GM12878 (cell line): ENCODE results near the gene FOXO1. TPM values are rescaled to one million over a fixed set of nuclear protein-coding genes. Genes with fewer than 3 reads are reported as not detected.

ENCODE experiments used
- ATAC-seq: fragments of 200-7000 bp; cut with Tn5 transposase; 3 replicates; pipeline ENCODE4 v1.9.1; 2020; ENCODE audit warnings: mild to moderate bottlenecking, moderate library complexity
- BruUV-seq: library from RNA; stranded (reverse); fragments of 400-500 nt; replicated peaks from 2 replicates; lab custom pipeline; 2021; lab: Mats Ljungman, UMichigan
- CTCF ChIA-PET: fragments of 300-600 bp; sonication (Branson Sonifier 250); formaldehyde crosslinking; extraction: SDS; loops from one replicate; lab custom pipeline; 2021; ENCODE audit warnings: inconsistent platforms; lab: Yijun Ruan, JAX
- POLR2A ChIA-PET: fragments of 350-600 bp; formaldehyde crosslinking; extraction: SDS; loops from one replicate; lab custom pipeline; 2021; ENCODE audit warnings: inconsistent platforms; lab: Charles Lee
- RAD21 ChIA-PET: fragments of 300-600 bp; sonication (Branson Sonifier 250); formaldehyde crosslinking; loops from one replicate; lab custom pipeline; 2023; ENCODE audit warnings: antibody characterized with exemption; ENCODE audit not compliant: unreplicated experiment; lab: Charles Lee
- SMC1A ChIA-PET: fragments of 300-600 bp; sonication (Branson Sonifier 250); formaldehyde crosslinking; loops from one replicate; lab custom pipeline; 2023; ENCODE audit not compliant: unreplicated experiment, uncharacterized antibody; lab: Charles Lee
- DNase-seq: peaks from one replicate; pipeline ENCODE4 v3.0.0-alpha.2; 2011; ENCODE audit warnings: low read depth, low spot score
- FAIRE-seq: peaks from 3 replicates; lab custom pipeline; 2011; peaks lifted over from hg19 to GRCh38; lab: Jason Lieb, UNC
- H2AFZ ChIP-seq: 2 replicates; pipeline ENCODE4 v1.6.0; 2011; ENCODE audit warnings: low read depth, low read length, control low read depth; ENCODE audit not compliant: control insufficient read depth
- H3K27ac ChIP-seq: 2 replicates; pipeline ENCODE4 v1.5.1; 2011; ENCODE audit warnings: control low read depth; ENCODE audit not compliant: control insufficient read depth, insufficient read depth
- H3K27me3 ChIP-seq, 2 experiments: replicated peaks in 1 of 2; 2 replicates each; pipeline versions ENCODE4 v1.6.0 to v1.6.1; 2011; ENCODE audit warnings: low read length in 1 of 2; ENCODE audit not compliant: control insufficient read depth in 2 of 2, insufficient read depth in 2 of 2
- H3K36me3 ChIP-seq, 2 experiments: 2 replicates each; pipeline ENCODE4 v1.5.1; 2011; ENCODE audit warnings: low read length in 1 of 2; ENCODE audit not compliant: control insufficient read depth in 2 of 2, insufficient read depth in 2 of 2
- H3K4me1 ChIP-seq: 2 replicates; pipeline ENCODE4 v1.6.1; 2011; ENCODE audit warnings: mild to moderate bottlenecking, low read length, moderate library complexity, mixed read lengths; ENCODE audit not compliant: control insufficient read depth, insufficient read depth
- H3K4me2 ChIP-seq: 2 replicates; pipeline ENCODE4 v1.6.0; 2011; ENCODE audit warnings: control low read depth; ENCODE audit not compliant: control insufficient read depth, insufficient read depth
- H3K4me3 ChIP-seq: fragments of 200-600 bp; sonication (generic); 2 replicates; pipeline ENCODE4 v1.5.1; 2016
- H3K79me2 ChIP-seq: 2 replicates; pipeline ENCODE4 v1.6.0; 2011; ENCODE audit warnings: low read length; ENCODE audit not compliant: control insufficient read depth, insufficient read depth
- H3K9ac ChIP-seq: 2 replicates; pipeline ENCODE4 v1.8.0; 2011; ENCODE audit warnings: low read length, control low read depth, mixed read lengths; ENCODE audit not compliant: control insufficient read depth, insufficient read depth
- H3K9me3 ChIP-seq: replicated peaks from 3 replicates; pipeline ENCODE4 v1.5.1; 2011; ENCODE audit warnings: mild to moderate bottlenecking, low read length; ENCODE audit not compliant: control insufficient read depth, insufficient read depth
- H4K20me1 ChIP-seq: 2 replicates; pipeline ENCODE4 v1.6.0; 2011; ENCODE audit not compliant: control insufficient read depth, insufficient read depth
- CTCF ChIP-seq, 3 experiments: IDR thresholded peaks in 2 of 3; conservative IDR thresholded peaks in 1 of 3; 2 replicates each; pipeline ENCODE4 v1.5.1; 2011; ENCODE audit warnings: low read depth in 3 of 3, low read length in 3 of 3, mild to moderate bottlenecking in 3 of 3, control low read depth in 2 of 3, moderate library complexity in 2 of 3, inconsistent platforms in 1 of 3, mixed read lengths in 1 of 3; ENCODE audit not compliant: control insufficient read depth in 2 of 3, insufficient read depth in 1 of 3; ENCODE audit errors: extremely low read depth in 1 of 3
- SIX5 ChIP-seq: IDR thresholded peaks from 2 replicates; pipeline ENCODE4 v1.6.1; 2011; ENCODE audit warnings: mild to moderate bottlenecking, low read depth, low read length, moderate library complexity; ENCODE audit not compliant: severe bottlenecking
- SRF ChIP-seq, 2 experiments: IDR thresholded peaks; 2 replicates each; pipeline ENCODE4 v1.6.1; 2011; ENCODE audit warnings: low read depth in 2 of 2, low read length in 2 of 2, mild to moderate bottlenecking in 1 of 2, moderate library complexity in 1 of 2
- ZZZ3 ChIP-seq: IDR thresholded peaks from 2 replicates; pipeline ENCODE4 v1.6.1; 2011; ENCODE audit warnings: low read depth; ENCODE audit not compliant: control insufficient read depth, insufficient read length
- WGBS: methylation state at CpG from one replicate; pipeline ENCODE4 v1.1.6; 2016; ENCODE audit warnings: low lambda C conversion rate; ENCODE audit not compliant: insufficient replicate concordance, insufficient coverage; ENCODE audit errors: missing lambda C conversion rate; 5-methylcytosine and 5-hydroxymethylcytosine counted together
- in situ Hi-C: fragments of 300-500 bp; cut with MboI; formaldehyde crosslinking; loops from 9 replicates; pipeline ENCODE4 v1.14.3; 2018; ENCODE audit warnings: mixed read lengths
- intact Hi-C: fragments of 100-400 bp; cut with micrococcal nuclease; formaldehyde crosslinking; loops from one replicate; pipeline ENCODE4 v1.14.2; 2022; ENCODE audit not compliant: unreplicated experiment
- polyA plus RNA-seq, 11 experiments: library from polyadenylated mRNA; depleted of rRNA in 4 of 11; unstranded in 6 of 11; stranded (reverse) in 5 of 11; fragments of >200 nt; fragmentation: Nextera tagmentation in 4 of 11; fragmentation: Illumina TruSeq in 1 of 11; extraction: Ambion mirVana in 4 of 11; extraction: Trizol in 1 of 11; gene quantifications; 1 replicate in 1 of 11; 2 replicates in 10 of 11; pipeline versions ENCODE4 v1.2.1 to v1.2.3, GENCODE V29; 2011 to 2016; ENCODE audit warnings: inconsistent platforms in 2 of 11, missing spikeins in 2 of 11, low read depth in 1 of 11
- total RNA-seq, 4 experiments: library from RNA; depleted of rRNA in 3 of 4; stranded (reverse); fragments of >200 nt in 3 of 4; fragmentation: Illumina TruSeq in 1 of 4; extraction: Trizol in 1 of 4; gene quantifications; 2 replicates each; pipeline versions ENCODE4 v1.2.1 to v1.2.3, GENCODE V29; 2013 to 2021
- TF ChIP-seq, protein P1 (sequence below): IDR thresholded peaks from 2 replicates; pipeline ENCODE4 v1.6.1; 2011; ENCODE audit warnings: borderline replicate concordance, low read depth, mild to moderate bottlenecking, moderate library complexity, low read length; ENCODE audit not compliant: insufficient read depth, poor library complexity, severe bottlenecking

FOXO1 gene
- total and polyA plus RNA-seq, 10 of the 15 experiments (the other 5 are each of a cell fraction or from before 2014, with no cell fraction given), result 0.58 to 8.3 (median 0.88) TPM

DNA sequence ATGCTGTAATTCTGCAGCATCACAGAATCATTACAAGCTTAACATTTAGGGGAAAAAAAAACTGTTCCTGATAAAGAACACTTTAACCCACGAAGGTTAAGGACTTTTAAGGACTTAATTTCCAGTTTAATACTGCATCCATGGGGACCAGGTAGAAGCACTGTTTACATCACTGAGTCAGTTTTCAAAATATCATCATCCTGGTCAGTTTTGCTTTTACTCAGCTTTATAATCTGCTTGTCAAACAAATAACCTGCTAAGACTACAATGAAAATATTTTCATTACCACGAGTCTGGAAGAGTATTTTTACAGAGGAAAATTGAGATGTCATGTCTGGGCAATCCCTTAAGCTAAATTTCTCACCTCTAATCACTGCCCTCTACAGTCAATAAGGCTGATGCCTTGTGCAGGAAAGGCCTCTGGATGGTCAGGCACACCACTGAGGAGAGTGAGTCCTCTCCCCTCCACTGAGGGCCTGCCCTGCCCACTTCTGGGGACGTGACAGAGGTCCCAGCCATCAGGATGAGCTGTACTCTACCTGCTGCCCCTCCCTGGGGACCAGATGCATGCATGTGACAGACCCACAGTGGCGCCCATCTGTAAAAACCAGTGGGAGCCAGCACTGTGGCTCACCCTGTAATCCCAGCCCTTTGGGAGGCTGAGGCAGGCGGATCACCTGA lies 31.0 kb downstream of the FOXO1 start:
- Histone ChIP-seq H3K36me3 (peaks cover 0 to 2% of the 10 kb centered on the region in 2 experiments; a peak in 1 of 4 replicates), H3K4me3 (no peak overlapping the region), H2AFZ (no peak overlapping the region)
- ATAC-seq (peak; percentile 57), DNase-seq (no peak)
- in situ Hi-C loops, result no loop called here
- TF ChIP-seq, protein P1, sequence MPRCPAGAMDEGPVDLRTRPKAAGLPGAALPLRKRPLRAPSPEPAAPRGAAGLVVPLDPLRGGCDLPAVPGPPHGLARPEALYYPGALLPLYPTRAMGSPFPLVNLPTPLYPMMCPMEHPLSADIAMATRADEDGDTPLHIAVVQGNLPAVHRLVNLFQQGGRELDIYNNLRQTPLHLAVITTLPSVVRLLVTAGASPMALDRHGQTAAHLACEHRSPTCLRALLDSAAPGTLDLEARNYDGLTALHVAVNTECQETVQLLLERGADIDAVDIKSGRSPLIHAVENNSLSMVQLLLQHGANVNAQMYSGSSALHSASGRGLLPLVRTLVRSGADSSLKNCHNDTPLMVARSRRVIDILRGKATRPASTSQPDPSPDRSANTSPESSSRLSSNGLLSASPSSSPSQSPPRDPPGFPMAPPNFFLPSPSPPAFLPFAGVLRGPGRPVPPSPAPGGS, result no peak
- TF ChIP-seq CTCF (IDR thresholded peaks at IDR 0.05 in 2 of 3, conservative IDR thresholded peaks at IDR 0.05 in 1 of 3; ENCODE audit: control insufficient read depth in 2 of 3, extremely low read depth in 1 of 3, insufficient read depth in 1 of 3, low read depth in 3 of 3, low read length in 3 of 3) (0 out of 6 replicates have a peak, but pooled peaks of 1 of the 3 experiments have one; percentile 5), ZZZ3 (no peak), SIX5 (no peak), SRF (IDR thresholded peaks at IDR 0.05; ENCODE audit: low read depth in 2 of 2, low read length in 2 of 2) (no peak)
- TF ChIP-seq, all 136 proteins: peak for 1
- BruUV-seq, result no TSS peak
- no peak for FAIRE-seq
- 37% methylated on average over 5 of the region's 5 CpGs for WGBS
- H3K27me3 ChIP-seq, result no peaks in the 10 kb centered on the region
- ChIA-PET POLR2A (no interaction called here), CTCF (interaction anchor here (1.0 kb wide), 1 partner anchor 12 kb away, joined by 4 read pairs; no protein-coding TSS in a partner anchor), SMC1A (interaction anchor here (1.3 kb wide), 1 partner anchor 566 kb away, joined by 3 read pairs; no protein-coding TSS in a partner anchor), RAD21 (interaction anchor here (1.1 kb wide), 1 partner anchor 12 kb away, joined by 4 read pairs; no protein-coding TSS in a partner anchor)
- H3K9me3 ChIP-seq, result no peaks in the 10 kb centered on the region; the same call in 2 of the 3 replicates
- peaks cover 24% of the 10 kb centered on the region for H3K79me2 ChIP-seq
- H3K4me2 ChIP-seq, result no peak overlapping the region
- H4K20me1 ChIP-seq, result no peaks in the 10 kb centered on the region; the same call in 1 of the 2 replicates
- peaks cover 22% of the 10 kb centered on the region for H3K4me1 ChIP-seq
- H3K27ac ChIP-seq, result no peak overlapping the region
- H3K9ac ChIP-seq, result no peak overlapping the region
- intact Hi-C loops, result no loop called here
